GM19240 (cell line): Measurements from ENCODE around the gene SV2A.
"Not testable (repeated sequence)": the region's sequence is repeated elsewhere in the genome, so short reads cannot be mapped to it uniquely, and the experiment has no call there.

Experiments
- DNase-seq: peaks from one replicate; pipeline ENCODE4 v3.0.0; 2011; ENCODE audit warnings: low spot score; ENCODE audit not compliant: insufficient read length

SV2A gene

GRCh38 chr1:149887456-149888246, 30.0 kb downstream of the SV2A start:
- DNase-seq, result no peak

GRCh38 chr1:149887196-149887455, 30.5 kb downstream of the SV2A start:
- not testable (repeated sequence) for DNase-seq

GRCh38 chr1:149886396-149887195, 31.0 kb downstream of the SV2A start:
- DNase-seq, result no peak

GRCh38 chr1:149886121-149886395, 31.6 kb downstream of the SV2A start:
- not testable (repeated sequence) for DNase-seq

GRCh38 chr1:149885339-149886120, 32.1 kb downstream of the SV2A start:
- no peak for DNase-seq

GRCh38 chr1:149884433-149885338, 33.0 kb downstream of the SV2A start:
- DNase-seq, result no peak

- DNase-seq, result no peak
Observed at GRCh38 chr1:149883598-149884247, 33.9 kb downstream of the SV2A start.

GRCh38 chr1:149881876-149882275, 35.8 kb downstream of the SV2A start:
- DNase-seq, result no peak

- no peak for DNase-seq
Observed at GRCh38 chr1:149879556-149879955, 38.1 kb downstream of the SV2A start.

- DNase-seq, result no peak
Observed at GRCh38 chr1:149877211-149877946, 40.3 kb downstream of the SV2A start.

GRCh38 chr1:149873060-149873459, 44.6 kb downstream of the SV2A start:
- DNase-seq, result not testable (repeated sequence)

GRCh38 chr1:149866887-149867286, 50.8 kb downstream of the SV2A start:
- not testable (repeated sequence) for DNase-seq

- not testable (repeated sequence) for DNase-seq
Observed at GRCh38 chr1:149861497-149862054, 56.1 kb downstream of the SV2A start.

GRCh38 chr1:149860684-149861496, 56.8 kb downstream of the SV2A start:
- DNase-seq, result not testable (repeated sequence)

- not testable (repeated sequence) for DNase-seq
Observed at GRCh38 chr1:149860271-149860670, 57.4 kb downstream of the SV2A start.
